SHP77 treated with DMSO at 0.1 percent for 48 hours (cell line): ENCODE measurements around the gene CSNK1G1.

Source experiments
- DNase-seq: peaks from one replicate; lab custom pipeline; 2025; lab: John Stamatoyannopoulos, UW

CSNK1G1 gene

GRCh38 chr15:64191971-64192830 lies 163.8 kb downstream of the CSNK1G1 start:
- no peak for DNase-seq

GRCh38 chr15:64187396-64188191 lies 168.4 kb downstream of the CSNK1G1 start:
- no peak for DNase-seq

GRCh38 chr15:64185146-64185911 lies 170.6 kb downstream of the CSNK1G1 start:
- DNase-seq, result no peak

GRCh38 chr15:64182859-64183370 lies 173.1 kb downstream of the CSNK1G1 start:
- no peak for DNase-seq

GRCh38 chr15:64180235-64180824 lies 175.6 kb downstream of the CSNK1G1 start:
- DNase-seq, result no peak

- DNase-seq, result no peak
Measured at GRCh38 chr15:64166102-64166890, 189.7 kb downstream of the CSNK1G1 start.

GRCh38 chr15:64164436-64164835 lies 191.5 kb downstream of the CSNK1G1 start:
- no peak for DNase-seq

- DNase-seq, result no peak
Measured at GRCh38 chr15:64163659-64164362, 192.2 kb downstream of the CSNK1G1 start.

GRCh38 chr15:64162869-64163658 lies 192.9 kb downstream of the CSNK1G1 start, which contains the start of gene PPIB:
Gene PPIB, minus strand, starts transcription at chr15:64163022. Its CDS starts 36 bp downstream, at chr15:64162986.
- DNase-seq, result peak; percentile 88

GRCh38 chr15:64162478-64162868 lies 193.5 kb downstream of the CSNK1G1 start:
- DNase-seq, result no peak

- no peak for DNase-seq
Measured at GRCh38 chr15:64161688-64162477, 194.1 kb downstream of the CSNK1G1 start.

- DNase-seq, result no peak
Measured at GRCh38 chr15:64158363-64159134, 197.4 kb downstream of the CSNK1G1 start.

- no peak for DNase-seq
Measured at GRCh38 chr15:64157599-64158125, 198.3 kb downstream of the CSNK1G1 start.

GRCh38 chr15:64156652-64157331 lies 199.2 kb downstream of the CSNK1G1 start:
- no peak for DNase-seq

- DNase-seq, result no peak
Measured at GRCh38 chr15:64155802-64156651, 199.9 kb downstream of the CSNK1G1 start.
